ENCODE data around the gene TMTC4.

GRCh38 chr13:100559886-100560285 is 114.7 kb downstream of the TMTC4 start:
- TF ChIP-seq POLR2AphosphoS5 (IDR thresholded peaks at IDR 0.05) = no peak
- no peak for TF ChIP-seq EP300 (IDR thresholded peaks at IDR 0.05)
- no peak for TF ChIP-seq POLR2A (IDR thresholded peaks at IDR 0.05)
